Osteocyte (in vitro differentiated cells): ENCODE data around the gene SPSB1. TPM values are rescaled to one million over a fixed set of nuclear protein-coding genes. Genes with fewer than 3 reads are reported as not detected.

ENCODE experiments used
- DNase-seq: peaks from one replicate; pipeline ENCODE4 v3.0.0; 2021; ENCODE audit warnings: mixed read lengths; ENCODE audit not compliant: unreplicated experiment; ENCODE audit errors: extremely low spot score
- H3K27ac Mint-ChIP-seq: one replicate; pipeline ENCODE4 v1.8.0; 2021; ENCODE audit warnings: mild to moderate bottlenecking, mixed read lengths; ENCODE audit not compliant: unreplicated experiment
- H3K27me3 Mint-ChIP-seq: one replicate; pipeline ENCODE4 v1.8.0; 2021; ENCODE audit warnings: mixed read lengths; ENCODE audit not compliant: unreplicated experiment
- H3K36me3 Mint-ChIP-seq: one replicate; pipeline ENCODE4 v1.8.0; 2021; ENCODE audit warnings: mixed read lengths; ENCODE audit not compliant: unreplicated experiment
- H3K4me1 Mint-ChIP-seq: one replicate; pipeline ENCODE4 v1.8.0; 2021; ENCODE audit warnings: mixed read lengths; ENCODE audit not compliant: unreplicated experiment
- H3K4me3 Mint-ChIP-seq: one replicate; pipeline ENCODE4 v1.8.0; 2021; ENCODE audit warnings: mild to moderate bottlenecking, moderate library complexity, mixed read lengths; ENCODE audit not compliant: unreplicated experiment
- H3K9me3 Mint-ChIP-seq: one replicate; pipeline ENCODE4 v1.8.0; 2021; ENCODE audit warnings: mixed read lengths; ENCODE audit not compliant: unreplicated experiment
- total RNA-seq: library from RNA; stranded (reverse); gene quantifications from 2 replicates; pipeline ENCODE4 v1.2.1, GENCODE V29; 2021
- TF ChIP-seq, protein P1 (sequence below): fragments of 200-600 bp; sonication (generic); IDR thresholded peaks from 2 replicates; pipeline ENCODE4 v1.5.0; 2021; ENCODE audit warnings: antibody characterized with exemption, mild to moderate bottlenecking, moderate library complexity

Gene SPSB1
- total RNA-seq, 1 donor from 2014 or later: 52.8 TPM

DNA sequence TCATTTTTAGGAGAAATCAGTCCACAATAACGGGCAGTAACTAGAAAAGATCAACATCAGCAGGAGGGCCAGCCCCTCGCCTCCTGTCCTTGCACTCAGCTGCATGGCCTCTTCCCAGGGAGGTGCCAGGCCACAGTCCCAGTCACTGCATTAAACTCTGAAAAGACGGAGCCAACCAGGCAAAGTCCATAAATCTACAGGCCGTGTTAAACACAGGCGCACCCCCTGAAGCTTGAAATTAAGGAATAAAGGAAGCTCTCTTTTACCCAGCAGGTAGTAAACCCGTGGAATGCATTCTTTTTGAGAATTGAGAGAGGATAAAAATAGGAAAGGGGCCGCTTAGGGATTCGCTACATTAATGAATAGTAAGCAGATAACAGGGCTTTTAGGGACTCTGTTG is 39.7 kb upstream of the SPSB1 start:
- H3K9me3 Mint-ChIP-seq: no peaks in the 10 kb centered on the region
- H3K4me3 Mint-ChIP-seq: no peak overlapping the region
- H3K36me3 Mint-ChIP-seq: peaks cover 8% of the 10 kb centered on the region
- TF ChIP-seq, protein P1, sequence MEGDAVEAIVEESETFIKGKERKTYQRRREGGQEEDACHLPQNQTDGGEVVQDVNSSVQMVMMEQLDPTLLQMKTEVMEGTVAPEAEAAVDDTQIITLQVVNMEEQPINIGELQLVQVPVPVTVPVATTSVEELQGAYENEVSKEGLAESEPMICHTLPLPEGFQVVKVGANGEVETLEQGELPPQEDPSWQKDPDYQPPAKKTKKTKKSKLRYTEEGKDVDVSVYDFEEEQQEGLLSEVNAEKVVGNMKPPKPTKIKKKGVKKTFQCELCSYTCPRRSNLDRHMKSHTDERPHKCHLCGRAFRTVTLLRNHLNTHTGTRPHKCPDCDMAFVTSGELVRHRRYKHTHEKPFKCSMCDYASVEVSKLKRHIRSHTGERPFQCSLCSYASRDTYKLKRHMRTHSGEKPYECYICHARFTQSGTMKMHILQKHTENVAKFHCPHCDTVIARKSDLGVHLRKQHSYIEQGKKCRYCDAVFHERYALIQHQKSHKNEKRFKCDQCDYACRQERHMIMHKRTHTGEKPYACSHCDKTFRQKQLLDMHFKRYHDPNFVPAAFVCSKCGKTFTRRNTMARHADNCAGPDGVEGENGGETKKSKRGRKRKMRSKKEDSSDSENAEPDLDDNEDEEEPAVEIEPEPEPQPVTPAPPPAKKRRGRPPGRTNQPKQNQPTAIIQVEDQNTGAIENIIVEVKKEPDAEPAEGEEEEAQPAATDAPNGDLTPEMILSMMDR: no peak
- peaks cover 16% of the 10 kb centered on the region for H3K4me1 Mint-ChIP-seq
- no peak for DNase-seq
- no peaks in the 10 kb centered on the region for H3K27me3 Mint-ChIP-seq
- H3K27ac Mint-ChIP-seq: no peak overlapping the region

DNA sequence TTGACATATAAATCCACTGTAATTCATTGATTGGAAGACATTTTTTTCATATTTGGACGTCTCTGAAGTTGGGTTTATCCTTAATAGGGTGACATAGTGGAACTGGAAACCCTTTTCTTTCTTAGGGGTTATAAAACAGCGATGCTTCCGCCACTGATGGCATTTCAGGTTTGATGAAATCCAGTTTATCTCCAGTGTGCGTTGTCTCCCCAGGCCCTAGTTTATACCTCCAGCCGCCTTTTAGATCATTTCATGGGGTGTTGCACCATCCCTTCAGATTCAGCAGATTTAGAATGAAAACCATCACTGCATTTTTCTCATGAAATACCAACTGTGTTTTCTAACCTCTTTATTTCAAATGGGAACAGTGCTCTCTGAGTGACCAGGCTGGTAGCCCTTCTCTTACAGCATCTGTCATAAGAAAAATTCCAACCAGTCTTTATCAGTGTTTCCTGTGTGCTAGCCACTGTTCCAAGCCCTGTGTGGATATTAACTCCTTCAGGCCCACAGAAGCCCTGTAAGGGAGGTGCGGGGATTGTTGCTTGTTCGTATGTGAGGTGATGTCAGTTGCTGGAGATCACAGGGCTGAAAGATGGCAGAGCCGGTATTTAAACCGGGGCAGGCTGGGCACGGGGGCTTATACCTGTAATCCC is 39.1 kb upstream of the SPSB1 start:
- Mint-ChIP-seq H3K4me1 (peaks cover 16% of the 10 kb centered on the region), H3K36me3 (peaks cover 5% of the 10 kb centered on the region), H3K4me3 (no peak overlapping the region), H3K9me3 (no peaks in the 10 kb centered on the region), H3K27me3 (no peaks in the 10 kb centered on the region), H3K27ac (no peak overlapping the region)
- DNase-seq: no peak
- TF ChIP-seq, protein P1: no peak

DNA sequence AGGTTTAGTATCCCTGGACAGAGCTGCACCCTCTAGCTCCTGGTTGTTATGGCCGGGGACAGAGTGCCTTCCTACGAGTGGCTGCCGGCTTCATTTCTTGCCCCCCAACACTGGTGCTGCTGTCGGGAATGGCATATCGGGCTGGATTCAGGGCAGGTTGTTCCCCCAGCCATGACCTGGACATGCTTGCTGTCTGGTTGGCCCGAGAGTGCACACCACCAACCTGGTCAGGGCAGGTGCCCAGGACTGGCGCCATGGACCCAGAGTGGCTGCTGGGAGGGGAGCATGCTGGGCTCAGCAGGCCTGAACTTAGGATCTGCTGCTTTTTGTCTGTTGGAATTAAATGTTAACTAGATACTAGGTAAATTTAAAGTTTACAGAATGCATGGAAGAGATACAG is 36.4 kb upstream of the SPSB1 start:
- no peaks in the 10 kb centered on the region for H3K27me3 Mint-ChIP-seq
- peaks cover 10% of the 10 kb centered on the region for H3K4me1 Mint-ChIP-seq
- no peak for DNase-seq
- H3K27ac Mint-ChIP-seq: no peak overlapping the region
- TF ChIP-seq, protein P1: no peak
- peaks cover 2% of the 10 kb centered on the region for H3K36me3 Mint-ChIP-seq
- no peaks in the 10 kb centered on the region for H3K9me3 Mint-ChIP-seq
- H3K4me3 Mint-ChIP-seq: no peak overlapping the region

DNA sequence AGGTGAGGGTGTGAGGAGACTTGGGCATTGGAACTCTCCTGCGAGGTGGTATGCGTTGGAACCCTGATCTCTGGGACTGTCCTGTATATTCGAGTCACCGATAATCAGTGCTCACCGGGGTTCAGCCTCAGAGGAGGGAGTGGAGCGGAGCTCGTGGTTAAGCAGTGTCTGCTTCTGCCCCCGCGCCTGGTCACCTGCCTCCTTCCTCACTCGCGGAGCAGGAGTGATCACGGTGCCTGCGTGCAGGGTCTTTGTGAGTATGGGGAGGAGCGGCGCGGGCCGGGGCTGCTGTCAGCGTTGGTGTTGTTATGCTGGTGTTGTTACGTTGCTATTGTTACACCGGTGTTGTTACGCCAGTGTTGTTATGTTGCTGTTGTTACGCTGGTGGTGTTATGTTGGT is 34.8 kb upstream of the SPSB1 start:
- H3K4me3 Mint-ChIP-seq: no peak overlapping the region
- H3K9me3 Mint-ChIP-seq: no peaks in the 10 kb centered on the region
- TF ChIP-seq, protein P1: no peak
- H3K27ac Mint-ChIP-seq: no peak overlapping the region
- H3K36me3 Mint-ChIP-seq: peaks cover 6% of the 10 kb centered on the region
- no peak for DNase-seq
- H3K4me1 Mint-ChIP-seq: peaks cover 7% of the 10 kb centered on the region
- H3K27me3 Mint-ChIP-seq: no peaks in the 10 kb centered on the region

DNA sequence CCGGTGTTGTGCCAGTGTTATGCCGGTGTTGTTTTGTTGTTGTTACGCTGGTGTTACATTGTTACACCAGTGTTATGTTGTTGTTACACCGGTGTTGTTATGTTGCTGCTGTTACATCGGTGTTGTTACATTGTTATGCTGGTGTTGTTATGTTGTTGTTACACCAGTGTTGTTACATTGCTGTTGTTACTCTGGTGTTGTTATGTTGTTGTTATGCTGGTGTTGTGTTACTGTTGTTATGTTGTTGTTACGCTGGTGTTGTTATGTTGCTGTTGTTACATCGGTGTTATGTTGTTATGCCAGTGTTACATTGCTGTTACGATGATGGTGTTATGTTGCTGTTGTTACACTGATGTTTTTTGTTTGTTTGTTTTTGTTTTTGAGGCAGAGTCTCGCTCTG is 34.1 kb upstream of the SPSB1 start:
- H3K27ac Mint-ChIP-seq: no peak overlapping the region
- no peaks in the 10 kb centered on the region for H3K9me3 Mint-ChIP-seq
- TF ChIP-seq, protein P1: no peak
- no peak for DNase-seq
- peaks cover 6% of the 10 kb centered on the region for H3K36me3 Mint-ChIP-seq
- no peak overlapping the region for H3K4me3 Mint-ChIP-seq
- peaks cover 2% of the 10 kb centered on the region for H3K4me1 Mint-ChIP-seq
- no peaks in the 10 kb centered on the region for H3K27me3 Mint-ChIP-seq
